HG02852 (cell line): ENCODE measurements around the gene PCDHA10.

Experiments
- ATAC-seq: cut with Tn5 transposase; IDR thresholded peaks from one replicate; pipeline ENCODE4 v1.9.1; 2021; ENCODE audit warnings: mild to moderate bottlenecking, moderate library complexity; ENCODE audit not compliant: unreplicated experiment

PCDHA10 gene

GRCh38 chr5:140881889-140882590 lies 26.3 kb downstream of the PCDHA10 start, which contains the start of gene PCDHA13:
TSS of gene PCDHA13 (plus strand) at chr5:140882124. CDS start at chr5:140882269, 145 bp downstream.
- ATAC-seq = no peak

- no peak for ATAC-seq
Observed at GRCh38 chr5:140882591-140882899, 26.8 kb downstream of the PCDHA10 start.

- no peak for ATAC-seq
Observed at GRCh38 chr5:140883373-140883772, 27.7 kb downstream of the PCDHA10 start.

- no peak for ATAC-seq
Observed at GRCh38 chr5:140883927-140884697, 28.4 kb downstream of the PCDHA10 start.

GRCh38 chr5:140916325-140916724 lies 60.6 kb downstream of the PCDHA10 start:
- ATAC-seq = no peak
